ENCODE results near the gene NLRP1. TPM values are rescaled to one million over a fixed set of nuclear protein-coding genes. Genes with fewer than 3 reads are reported as not detected.

Gene NLRP1
- total and polyA plus RNA-seq, 9 donors: 29.3 to 75.9 (median 59.5) TPM

- no peak overlapping the region for H3K4me3 ChIP-seq
- H3K36me3 ChIP-seq: no peaks in the 10 kb centered on the region
- DNase-seq: no peak
- H3K4me1 ChIP-seq (ENCODE audit: insufficient read depth): no peaks in the 10 kb centered on the region
- 46 to 49% (median 48%) methylated on average over 12 of the region's 12 CpGs for WGBS, 3 donors
- intact Hi-C loops (cut with DNase I): no loop called here
- H3K27me3 ChIP-seq: no peaks in the 10 kb centered on the region
- no peak for TF ChIP-seq POLR2A (IDR thresholded peaks at IDR 0.05)
- TF ChIP-seq EP300 (IDR thresholded peaks at IDR 0.05): no peak
- TF ChIP-seq CTCF (IDR thresholded peaks at IDR 0.05): no peak
- H3K9me3 ChIP-seq: peaks cover 0 to 5% of the 10 kb centered on the region in 2 donors
- no peak overlapping the region for H3K27ac ChIP-seq
These were observed 24.2 kb upstream of the NLRP1 start for GRCh38 chr17:5608399-5609112.

DNA sequence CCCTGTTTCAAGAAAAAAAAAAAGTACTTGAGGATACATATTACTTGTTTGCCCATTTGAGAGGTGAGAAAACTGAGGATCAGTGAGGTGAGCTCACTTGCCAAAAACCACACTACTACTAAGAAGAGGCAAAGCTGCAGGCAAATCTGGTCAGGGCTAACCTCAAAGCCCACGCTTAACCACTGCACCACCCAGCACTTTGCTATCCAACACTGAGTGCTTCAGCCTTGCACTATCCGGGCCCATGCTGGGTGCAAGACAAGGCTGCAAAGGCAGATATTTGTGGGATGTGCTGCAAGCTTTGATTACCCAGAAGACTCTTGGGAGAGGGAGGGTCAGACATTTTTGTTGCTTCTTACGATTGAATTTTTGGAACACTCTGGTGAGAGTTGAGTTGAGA lies 23.6 kb upstream of the NLRP1 start:
- H3K27ac ChIP-seq: no peak overlapping the region
- TF ChIP-seq EP300 (IDR thresholded peaks at IDR 0.05) (no peak), POLR2A (IDR thresholded peaks at IDR 0.05) (no peak), CTCF (IDR thresholded peaks at IDR 0.05) (no peak)
- WGBS, 3 donors: 36 to 77% (median 63%) methylated on average over 3 of the region's 3 CpGs
- H3K9me3 ChIP-seq: peaks cover 0 to 5% of the 10 kb centered on the region in 2 donors
- no peaks in the 10 kb centered on the region for H3K27me3 ChIP-seq
- DNase-seq: no peak
- no peak overlapping the region for H3K4me3 ChIP-seq
- no peaks in the 10 kb centered on the region for H3K36me3 ChIP-seq
- intact Hi-C loops (cut with DNase I): no loop called here
- H3K4me1 ChIP-seq (ENCODE audit: insufficient read depth): no peaks in the 10 kb centered on the region

DNA sequence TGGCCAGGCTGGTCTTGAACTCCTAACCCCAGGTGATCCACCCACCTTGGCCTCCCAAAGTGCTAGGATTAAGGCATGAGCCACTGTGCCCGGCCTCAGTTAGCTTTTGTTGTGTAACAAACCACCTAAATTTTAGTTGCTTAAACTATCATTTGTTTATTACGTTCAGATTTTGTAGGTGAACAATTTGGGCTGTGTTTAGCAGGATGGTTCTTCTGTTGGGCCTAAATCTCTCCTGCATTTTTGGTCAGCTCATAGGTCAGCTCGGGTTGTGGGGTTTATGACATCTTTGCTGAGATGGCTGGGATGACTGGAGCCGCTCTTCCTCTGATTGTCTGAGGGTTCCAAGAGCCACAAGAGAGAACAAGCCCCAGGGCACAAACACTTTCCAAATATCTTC lies 21.1 kb upstream of the NLRP1 start:
- H3K36me3 ChIP-seq: no peaks in the 10 kb centered on the region
- H3K4me1 ChIP-seq (ENCODE audit: insufficient read depth): no peaks in the 10 kb centered on the region
- DNase-seq: no peak
- no peak for TF ChIP-seq POLR2A (IDR thresholded peaks at IDR 0.05)
- TF ChIP-seq CTCF (IDR thresholded peaks at IDR 0.05): no peak
- TF ChIP-seq EP300 (IDR thresholded peaks at IDR 0.05): no peak
- peaks cover 0 to 5% of the 10 kb centered on the region in 2 donors for H3K9me3 ChIP-seq
- 56 to 66% (median 66%) methylated on average over 4 of the region's 4 CpGs for WGBS, 3 donors
- H3K27me3 ChIP-seq: no peaks in the 10 kb centered on the region
- intact Hi-C loops (cut with DNase I): no loop called here
- H3K4me3 ChIP-seq: no peak overlapping the region
- H3K27ac ChIP-seq: no peak overlapping the region

GRCh38 chr17:5600041-5600440 lies 15.7 kb upstream of the NLRP1 start:
- H3K9me3 ChIP-seq: no peaks in the 10 kb centered on the region
- TF ChIP-seq EP300 (IDR thresholded peaks at IDR 0.05) (no peak), POLR2A (IDR thresholded peaks at IDR 0.05) (no peak), CTCF (IDR thresholded peaks at IDR 0.05) (no peak)
- no peak overlapping the region for H3K4me3 ChIP-seq
- H3K27me3 ChIP-seq: no peaks in the 10 kb centered on the region
- no peaks in the 10 kb centered on the region for H3K36me3 ChIP-seq
- no peaks in the 10 kb centered on the region for H3K4me1 ChIP-seq (ENCODE audit: insufficient read depth)
- no peak overlapping the region for H3K27ac ChIP-seq
- intact Hi-C loops (cut with DNase I): no loop called here
- no peak for DNase-seq
